HCT116 (cell line): Measurements from ENCODE around the gene BSN. TPM values are rescaled to one million over a fixed set of nuclear protein-coding genes. Genes with fewer than 3 reads are reported as not detected.

ENCODE experiments used
- ATAC-seq: fragments of 200-7000 bp; cut with Tn5 transposase; 2 replicates; pipeline ENCODE4 v1.9.1; 2020; ENCODE audit warnings: mild to moderate bottlenecking, moderate library complexity
- BruUV-seq: library from RNA; stranded (reverse); fragments of 400-500 nt; replicated peaks from 2 replicates; lab custom pipeline; 2021; lab: Mats Ljungman, UMichigan
- CTCF ChIA-PET: fragments of 300-600 bp; sonication (Branson Sonifier 250); formaldehyde crosslinking; loops from one replicate; lab custom pipeline; 2021; ENCODE audit warnings: antibody characterized with exemption; lab: Charles Lee
- POLR2A ChIA-PET: fragments of 300-600, 350-600 bp; sonication (Branson Sonifier 250); formaldehyde crosslinking; loops from one replicate; lab custom pipeline; 2021; ENCODE audit warnings: antibody characterized with exemption; lab: Charles Lee
- RAD21 ChIA-PET, 2 experiments: fragments of 300-600 bp; sonication (Branson Sonifier 250); formaldehyde crosslinking; loops; one replicate each; lab custom pipeline; 2023; ENCODE audit warnings: low total read pairs in 2 of 2; ENCODE audit not compliant: uncharacterized antibody in 2 of 2, unreplicated experiment in 2 of 2, low non-redundant PET in 1 of 2; lab: Charles Lee
- DNase-seq: peaks from one replicate; pipeline ENCODE4 v3.0.0-alpha.2; 2010; ENCODE audit warnings: low read depth, low spot score
- H2AFZ ChIP-seq: fragments of 200-600 bp; shearing (Covaris generic), sonication (generic); 2 replicates; pipeline ENCODE4 v1.6.1; 2017; ENCODE audit warnings: low read depth, mixed run types, mixed read lengths, antibody characterized with exemption, low read length; ENCODE audit not compliant: poor library complexity, severe bottlenecking
- H3K27ac ChIP-seq: 2 replicates; pipeline ENCODE4 v1.5.1; 2012; ENCODE audit warnings: low read depth, low read length
- H3K27me3 ChIP-seq: fragments of 200-600 bp; sonication (generic); 2 replicates; pipeline ENCODE4 v1.6.1; 2016; ENCODE audit warnings: mixed run types, low read length, mixed read lengths; ENCODE audit not compliant: insufficient read depth
- H3K36me3 ChIP-seq, 2 experiments: fragments of 200-500 bp in 1 of 2; fragments of 200-600 bp in 1 of 2; sonication (Bioruptor generic) in 1 of 2; sonication (generic) in 1 of 2; 2 replicates each; pipeline versions ENCODE4 v1.5.1 to v1.6.1; 2014 to 2016; ENCODE audit warnings: low read length in 2 of 2, inconsistent platforms in 1 of 2, mixed read lengths in 1 of 2, mixed run types in 1 of 2; ENCODE audit not compliant: insufficient read depth in 2 of 2, control insufficient read depth in 1 of 2
- H3K4me1 ChIP-seq, 2 experiments: fragments of 200-600 bp in 1 of 2; sonication (generic) in 1 of 2; 2 replicates each; pipeline versions ENCODE4 v1.5.1 to v1.6.1; 2012 to 2017; ENCODE audit warnings: low read length in 2 of 2, inconsistent platforms in 1 of 2, mild to moderate bottlenecking in 1 of 2, mixed read lengths in 1 of 2, mixed run types in 1 of 2, moderate library complexity in 1 of 2; ENCODE audit not compliant: insufficient read depth in 2 of 2, control insufficient read depth in 1 of 2
- H3K4me2 ChIP-seq: fragments of 200-600 bp; sonication (generic); 2 replicates; pipeline ENCODE4 v1.6.1; 2017; ENCODE audit warnings: mixed run types, low read length, mixed read lengths
- H3K4me3 ChIP-seq, 2 experiments: fragments of 200-600 bp in 1 of 2; sonication (generic) in 1 of 2; replicated peaks in 1 of 2; 2 replicates each; pipeline ENCODE4 v1.5.1; 2011 to 2016; ENCODE audit warnings: low read length in 2 of 2, control low read depth in 1 of 2, low read depth in 1 of 2, mild to moderate bottlenecking in 1 of 2, mixed read lengths in 1 of 2, mixed run types in 1 of 2
- H3K79me2 ChIP-seq: fragments of 200-600 bp; sonication (generic); 2 replicates; pipeline ENCODE4 v1.6.1; 2017; ENCODE audit warnings: mild to moderate bottlenecking, mixed run types, low read length, moderate library complexity, mixed read lengths; ENCODE audit not compliant: insufficient read depth
- H3K9ac ChIP-seq: fragments of 200-600 bp; sonication (generic); 2 replicates; pipeline ENCODE4 v1.6.1; 2016; ENCODE audit warnings: low read length, mixed read lengths
- H3K9me2 ChIP-seq: fragments of 200-600 bp; sonication (generic), shearing (Covaris generic); 2 replicates; pipeline ENCODE4 v1.6.1; 2017; ENCODE audit warnings: mixed run types, mild to moderate bottlenecking, moderate library complexity; ENCODE audit not compliant: insufficient read depth
- H3K9me3 ChIP-seq, 2 experiments: fragments of 200-500 bp in 1 of 2; fragments of 200-600 bp in 1 of 2; sonication (Bioruptor generic) in 1 of 2; sonication (generic) in 1 of 2; 2 replicates each; pipeline ENCODE4 v1.6.1; 2014 to 2017; ENCODE audit warnings: low read length in 2 of 2, mixed read lengths in 2 of 2, inconsistent platforms in 1 of 2, low read depth in 1 of 2, mild to moderate bottlenecking in 1 of 2, mixed run types in 1 of 2, moderate library complexity in 1 of 2; ENCODE audit not compliant: control insufficient read depth in 1 of 2, insufficient read depth in 1 of 2
- H4K20me1 ChIP-seq: fragments of 200-600 bp; sonication (generic), shearing (Covaris generic); 2 replicates; pipeline ENCODE4 v1.6.1; 2017; ENCODE audit warnings: mixed run types, mild to moderate bottlenecking, moderate library complexity; ENCODE audit not compliant: insufficient read depth
- CBX3 ChIP-seq: IDR thresholded peaks from 2 replicates; pipeline ENCODE4 v1.6.1; 2012; ENCODE audit warnings: low read depth
- ELF1 ChIP-seq: IDR thresholded peaks from 2 replicates; pipeline ENCODE4 v1.6.1; 2012; ENCODE audit warnings: low read depth, borderline replicate concordance
- SRF ChIP-seq: IDR thresholded peaks from 2 replicates; pipeline ENCODE4 v1.6.1; 2012; ENCODE audit warnings: low read depth
- ZNF274 ChIP-seq: fragments of 200-500 bp; sonication (Bioruptor generic); IDR thresholded peaks from 2 replicates; pipeline ENCODE4 v1.6.1; 2014; ENCODE audit warnings: mild to moderate bottlenecking, low read depth, low read length, inconsistent platforms
- intact Hi-C: fragments of 100-400 bp; cut with micrococcal nuclease; formaldehyde crosslinking; loops from 2 replicates; pipeline ENCODE4 v1.10.0; 2022
- total RNA-seq: library from RNA; stranded (reverse); gene quantifications from one replicate; pipeline ENCODE4 v1.2.1, GENCODE V29; 2021; ENCODE audit not compliant: unreplicated experiment
- TF ChIP-seq, protein P1 (sequence below): IDR thresholded peaks from 2 replicates; pipeline ENCODE4 v1.6.1; 2011; ENCODE audit warnings: mild to moderate bottlenecking, low read length, moderate library complexity; ENCODE audit not compliant: insufficient replicate concordance; ENCODE audit errors: extremely low read depth
- TF ChIP-seq, protein P2 (sequence below): IDR thresholded peaks from 2 replicates; pipeline ENCODE4 v1.6.1; 2012; ENCODE audit warnings: low read depth

Gene BSN
- total RNA-seq, 1 experiment from 2014 or later = 1.5 TPM

DNA sequence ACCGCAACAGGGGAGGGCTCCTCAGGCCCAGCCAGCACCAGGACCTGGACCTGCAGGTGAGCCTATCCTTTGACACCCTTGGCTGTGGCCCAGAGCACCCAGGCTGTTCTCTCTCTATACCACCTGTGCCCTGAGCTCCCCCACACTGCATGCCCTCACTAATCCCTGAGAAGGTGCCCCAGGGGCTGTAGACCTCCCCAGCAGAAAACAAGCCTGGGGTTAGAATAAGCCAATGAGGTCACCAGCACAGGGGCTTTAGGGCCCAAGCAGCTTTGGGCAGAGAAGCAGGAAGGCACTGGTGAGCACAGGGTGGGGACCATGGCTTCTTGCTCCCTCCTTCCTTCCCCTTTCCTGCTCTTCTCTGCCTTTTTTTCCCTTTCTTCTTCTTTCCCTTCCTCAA, 109.6 kb downstream of the BSN start:
- no peak overlapping the region for H3K27ac ChIP-seq
- no peak overlapping the region for H2AFZ ChIP-seq
- DNase-seq (no peak), ATAC-seq (no peak)
- ChIA-PET CTCF (no interaction called here), RAD21 (no interaction called here), POLR2A (no interaction called here)
- no peak overlapping the region for H3K9ac ChIP-seq
- H3K79me2 ChIP-seq = no peaks in the 10 kb centered on the region
- H3K4me3 ChIP-seq = no peak overlapping the region
- H3K27me3 ChIP-seq = no peaks in the 10 kb centered on the region
- intact Hi-C loops = no loop called here
- peaks cover 0 to 21% of the 10 kb centered on the region in 2 experiments; a peak in 2 of 4 replicates for H3K4me1 ChIP-seq
- no peaks in the 10 kb centered on the region for H3K9me3 ChIP-seq
- no peak overlapping the region for H3K4me2 ChIP-seq
- no peaks in the 10 kb centered on the region for H3K36me3 ChIP-seq
- H3K9me2 ChIP-seq = no peaks in the 10 kb centered on the region
- no peaks in the 10 kb centered on the region for H4K20me1 ChIP-seq
- no TSS peak for BruUV-seq
- TF ChIP-seq CBX3 = no peak

DNA sequence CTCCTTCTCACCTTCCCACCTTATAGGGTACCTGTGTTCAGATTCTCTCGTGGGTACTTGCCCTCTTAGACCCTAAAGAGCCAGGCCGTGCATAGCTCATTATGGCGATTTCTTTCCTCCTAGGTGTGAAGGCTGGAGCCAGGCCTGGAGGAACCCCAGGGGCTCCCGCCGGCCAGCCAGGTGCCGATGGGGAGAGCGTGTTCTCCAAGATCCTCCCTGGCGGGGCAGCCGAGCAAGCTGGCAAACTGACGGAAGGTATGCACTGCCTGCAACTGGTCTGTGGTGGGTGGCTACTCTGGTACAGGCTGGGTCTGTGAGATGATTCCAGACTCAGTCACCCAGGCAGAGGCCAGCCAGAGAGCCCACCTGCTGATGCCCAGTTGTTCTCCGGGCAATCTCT, 110.0 kb downstream of the BSN start:
- Histone ChIP-seq H3K4me1 (peaks cover 0 to 25% of the 10 kb centered on the region in 2 experiments; a peak in 2 of 4 replicates), H3K9me2 (no peaks in the 10 kb centered on the region), H3K36me3 (no peaks in the 10 kb centered on the region), H3K9ac (no peak overlapping the region), H3K4me2 (no peak overlapping the region), H3K27me3 (no peaks in the 10 kb centered on the region), H3K4me3 (no peak overlapping the region), H3K79me2 (no peaks in the 10 kb centered on the region), H4K20me1 (no peaks in the 10 kb centered on the region), H3K27ac (no peak overlapping the region), H2AFZ (no peak overlapping the region), H3K9me3 (no peaks in the 10 kb centered on the region)
- no peak for DNase-seq
- intact Hi-C loops = no loop called here
- ATAC-seq = no peak
- no peak for TF ChIP-seq ZNF274
- TF ChIP-seq CBX3 = no peak
- TF ChIP-seq, protein P1, sequence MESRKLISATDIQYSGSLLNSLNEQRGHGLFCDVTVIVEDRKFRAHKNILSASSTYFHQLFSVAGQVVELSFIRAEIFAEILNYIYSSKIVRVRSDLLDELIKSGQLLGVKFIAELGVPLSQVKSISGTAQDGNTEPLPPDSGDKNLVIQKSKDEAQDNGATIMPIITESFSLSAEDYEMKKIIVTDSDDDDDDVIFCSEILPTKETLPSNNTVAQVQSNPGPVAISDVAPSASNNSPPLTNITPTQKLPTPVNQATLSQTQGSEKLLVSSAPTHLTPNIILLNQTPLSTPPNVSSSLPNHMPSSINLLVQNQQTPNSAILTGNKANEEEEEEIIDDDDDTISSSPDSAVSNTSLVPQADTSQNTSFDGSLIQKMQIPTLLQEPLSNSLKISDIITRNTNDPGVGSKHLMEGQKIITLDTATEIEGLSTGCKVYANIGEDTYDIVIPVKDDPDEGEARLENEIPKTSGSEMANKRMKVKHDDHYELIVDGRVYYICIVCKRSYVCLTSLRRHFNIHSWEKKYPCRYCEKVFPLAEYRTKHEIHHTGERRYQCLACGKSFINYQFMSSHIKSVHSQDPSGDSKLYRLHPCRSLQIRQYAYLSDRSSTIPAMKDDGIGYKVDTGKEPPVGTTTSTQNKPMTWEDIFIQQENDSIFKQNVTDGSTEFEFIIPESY = no peak
- TF ChIP-seq SRF = no peak
- TF ChIP-seq, protein P2, sequence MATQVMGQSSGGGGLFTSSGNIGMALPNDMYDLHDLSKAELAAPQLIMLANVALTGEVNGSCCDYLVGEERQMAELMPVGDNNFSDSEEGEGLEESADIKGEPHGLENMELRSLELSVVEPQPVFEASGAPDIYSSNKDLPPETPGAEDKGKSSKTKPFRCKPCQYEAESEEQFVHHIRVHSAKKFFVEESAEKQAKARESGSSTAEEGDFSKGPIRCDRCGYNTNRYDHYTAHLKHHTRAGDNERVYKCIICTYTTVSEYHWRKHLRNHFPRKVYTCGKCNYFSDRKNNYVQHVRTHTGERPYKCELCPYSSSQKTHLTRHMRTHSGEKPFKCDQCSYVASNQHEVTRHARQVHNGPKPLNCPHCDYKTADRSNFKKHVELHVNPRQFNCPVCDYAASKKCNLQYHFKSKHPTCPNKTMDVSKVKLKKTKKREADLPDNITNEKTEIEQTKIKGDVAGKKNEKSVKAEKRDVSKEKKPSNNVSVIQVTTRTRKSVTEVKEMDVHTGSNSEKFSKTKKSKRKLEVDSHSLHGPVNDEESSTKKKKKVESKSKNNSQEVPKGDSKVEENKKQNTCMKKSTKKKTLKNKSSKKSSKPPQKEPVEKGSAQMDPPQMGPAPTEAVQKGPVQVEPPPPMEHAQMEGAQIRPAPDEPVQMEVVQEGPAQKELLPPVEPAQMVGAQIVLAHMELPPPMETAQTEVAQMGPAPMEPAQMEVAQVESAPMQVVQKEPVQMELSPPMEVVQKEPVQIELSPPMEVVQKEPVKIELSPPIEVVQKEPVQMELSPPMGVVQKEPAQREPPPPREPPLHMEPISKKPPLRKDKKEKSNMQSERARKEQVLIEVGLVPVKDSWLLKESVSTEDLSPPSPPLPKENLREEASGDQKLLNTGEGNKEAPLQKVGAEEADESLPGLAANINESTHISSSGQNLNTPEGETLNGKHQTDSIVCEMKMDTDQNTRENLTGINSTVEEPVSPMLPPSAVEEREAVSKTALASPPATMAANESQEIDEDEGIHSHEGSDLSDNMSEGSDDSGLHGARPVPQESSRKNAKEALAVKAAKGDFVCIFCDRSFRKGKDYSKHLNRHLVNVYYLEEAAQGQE = no peak
- no peak for TF ChIP-seq ELF1
- BruUV-seq = no TSS peak
- POLR2A ChIA-PET = no interaction called here
- CTCF ChIA-PET = no interaction called here
- RAD21 ChIA-PET = no interaction called here
